A549 (cell line): ENCODE data around the gene MKNK2. TPM values are rescaled to one million over a fixed set of nuclear protein-coding genes. Genes with fewer than 3 reads are reported as not detected.

Source experiments
- ATAC-seq, 2 experiments: fragments of 200-7000 bp in 1 of 2; fragments of >200 bp in 1 of 2; cut with Nextera tagmentation in 1 of 2; cut with Tn5 transposase in 1 of 2; 3 replicates each; pipeline versions ENCODE4 v1.8.0 to v1.9.1; 2018 to 2020; ENCODE audit warnings: mild to moderate bottlenecking in 1 of 2, moderate library complexity in 1 of 2
- CTCF ChIA-PET: fragments of 300-600 bp; sonication (Branson Sonifier 250); formaldehyde crosslinking; extraction: SDS; loops from one replicate; lab custom pipeline; 2021; ENCODE audit warnings: antibody characterized with exemption, inconsistent platforms; lab: Yijun Ruan, JAX
- POLR2A ChIA-PET: fragments of 350-600 bp; formaldehyde crosslinking; extraction: SDS; loops from one replicate; lab custom pipeline; 2021; ENCODE audit warnings: antibody characterized with exemption, inconsistent platforms; lab: Yijun Ruan, JAX
- DNase-seq, 2 experiments: peaks; one replicate each; pipeline versions ENCODE4 v3.0.0 to v3.0.0-alpha.2; 2011 to 2016; ENCODE audit warnings: low read depth in 1 of 2, low spot score in 1 of 2
- FAIRE-seq: peaks from 2 replicates; lab custom pipeline; 2011; peaks lifted over from hg19 to GRCh38; lab: Jason Lieb, UNC
- H3K27ac ChIP-seq, 2 experiments: fragments of >200 bp; sonication (Bioruptor Twin); formaldehyde crosslinking; 3 replicates each; pipeline ENCODE4 v1.5.1; 2016 to 2017
- H3K4me1 ChIP-seq: fragments of >200 bp; sonication (Bioruptor Twin); formaldehyde crosslinking; 3 replicates; pipeline ENCODE4 v1.6.1; 2016
- H3K4me2 ChIP-seq: fragments of >200 bp; sonication (Bioruptor Twin); formaldehyde crosslinking; 3 replicates; pipeline ENCODE4 v1.6.1; 2016
- H3K4me3 ChIP-seq: fragments of >200 bp; sonication (Bioruptor Twin); formaldehyde crosslinking; 3 replicates; pipeline ENCODE4 v1.5.1; 2016
- H3K9me3 ChIP-seq: fragments of >200 bp; sonication (Bioruptor Twin); formaldehyde crosslinking; 3 replicates; pipeline ENCODE4 v1.6.1; 2016
- EHMT2 ChIP-seq: fragments of 200-600 bp; sonication (generic); IDR thresholded peaks from 2 replicates; pipeline ENCODE4 v1.6.1; 2016; ENCODE audit warnings: antibody characterized with exemption, low read depth, mild to moderate bottlenecking, moderate library complexity
- GATA3 ChIP-seq: IDR thresholded peaks from 2 replicates; pipeline ENCODE4 v1.6.1; 2012; ENCODE audit warnings: borderline replicate concordance
- HES2 ChIP-seq: fragments of >200 bp; sonication (Bioruptor Twin); formaldehyde crosslinking; IDR thresholded peaks from 2 replicates; pipeline ENCODE4 v1.6.1; 2016
- HOXB13 ChIP-seq: fragments of 250-450 bp; sonication (Bioruptor Pico); IDR thresholded peaks from 2 replicates; pipeline ENCODE4 v1.5.0; 2020; ENCODE audit warnings: low read depth, mild to moderate bottlenecking, moderate library complexity
- HOXB5 ChIP-seq: fragments of 250-450 bp; sonication (Bioruptor Pico); IDR thresholded peaks from 2 replicates; pipeline ENCODE4 v1.5.0; 2020; ENCODE audit warnings: mild to moderate bottlenecking, moderate library complexity
- JUN ChIP-seq, 2 experiments: fragments of >200 bp; sonication (Bioruptor Twin); formaldehyde crosslinking; IDR thresholded peaks; 2 replicates in 1 of 2; 3 replicates in 1 of 2; pipeline ENCODE4 v1.6.1; 2016 to 2017
- KDM5A ChIP-seq: fragments of 200-600 bp; sonication (generic); IDR thresholded peaks from 2 replicates; pipeline ENCODE4 v1.6.1; 2016; ENCODE audit warnings: antibody characterized with exemption, mild to moderate bottlenecking
- MYC ChIP-seq: IDR thresholded peaks from 2 replicates; pipeline ENCODE4 v1.6.1; 2012; ENCODE audit warnings: mild to moderate bottlenecking, inconsistent platforms, low read length, improper control_type of control experiment, borderline replicate concordance
- NR3C1 ChIP-seq: fragments of >200 bp; sonication (Bioruptor Twin); formaldehyde crosslinking; IDR thresholded peaks from 3 replicates; pipeline ENCODE4 v1.6.1; 2017
- RCOR1 ChIP-seq: fragments of 150-350 bp; IDR thresholded peaks from 2 replicates; pipeline ENCODE4 v1.6.1; 2014; ENCODE audit warnings: antibody characterized with exemption, low read length, low read depth
- WGBS: methylation state at CpG from one replicate; pipeline ENCODE4 v1.1.6; 2017; ENCODE audit errors: missing lambda C conversion rate; 5-methylcytosine and 5-hydroxymethylcytosine counted together
- polyA plus RNA-seq, 4 experiments: library from polyadenylated mRNA; depleted of rRNA in 3 of 4; stranded (reverse); fragments of >200 nt; fragmentation: RNase III in 1 of 4; extraction: RNeasy Plus Mini Kit Qiagen cat#74134 plus additional on column Dnase treatment in 1 of 4; gene quantifications; 2 replicates in 3 of 4; 3 replicates in 1 of 4; pipeline ENCODE4 v1.2.3, GENCODE V29; 2011 to 2017
- TF ChIP-seq, protein P1 (sequence below): fragments of 250-450 bp; sonication (Bioruptor Pico); IDR thresholded peaks from 2 replicates; pipeline ENCODE4 v1.5.0; 2021; ENCODE audit warnings: mild to moderate bottlenecking, moderate library complexity, borderline replicate concordance
- TF ChIP-seq, protein P2 (sequence below): fragments of 150-350 bp; IDR thresholded peaks from 2 replicates; pipeline ENCODE4 v1.6.1; 2014; ENCODE audit warnings: low read depth, mild to moderate bottlenecking, low read length
- TF ChIP-seq, protein P3 (sequence below): fragments of 450-650 bp; IDR thresholded peaks from 2 replicates; pipeline ENCODE4 v1.6.1; 2014; ENCODE audit warnings: antibody characterized with exemption
- TF ChIP-seq, protein P4 (sequence below): IDR thresholded peaks from 2 replicates; pipeline ENCODE4 v1.6.1; 2012
- TF ChIP-seq, protein P5 (sequence below): fragments of >200 bp; sonication (Bioruptor Twin); formaldehyde crosslinking; IDR thresholded peaks from 3 replicates; pipeline ENCODE4 v1.5.1; 2016

MKNK2 gene
- polyA plus RNA-seq, 2 of the 4 experiments (the other 2 are of a cell fraction), result 48.3 to 56.7 TPM

DNA sequence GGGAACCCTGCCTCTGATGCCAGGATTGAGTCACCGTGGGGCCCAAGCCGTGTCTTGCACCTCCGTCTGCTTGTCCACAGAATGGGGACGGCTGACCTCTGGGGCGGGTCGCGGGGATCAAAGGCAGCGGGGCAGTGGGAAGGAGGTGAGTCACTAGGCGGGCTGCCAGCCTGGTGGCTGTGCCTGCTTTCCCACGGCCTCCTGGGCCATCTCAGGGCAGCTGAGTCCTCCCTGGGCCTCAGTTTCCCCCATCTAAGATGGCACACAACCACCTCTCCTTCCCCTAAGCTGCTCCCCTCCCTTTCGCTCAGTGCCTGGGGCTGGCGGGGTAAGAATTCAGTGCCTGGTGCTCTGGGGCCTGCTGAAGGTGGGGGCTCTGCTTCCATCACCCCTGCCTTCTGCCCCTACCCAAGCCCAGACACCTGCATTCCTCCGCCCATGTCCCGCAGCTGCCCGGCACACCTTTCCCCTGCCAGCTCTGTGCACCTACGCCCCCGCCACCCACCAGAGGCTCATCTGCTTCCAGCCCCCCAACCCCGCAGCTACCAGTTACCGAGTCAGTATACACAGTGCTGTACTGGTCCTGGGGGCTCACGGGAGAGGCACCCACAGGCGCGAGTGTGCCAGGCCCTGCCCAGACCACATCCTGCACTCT, 3.5 kb downstream of the MKNK2 start (continued):
- TF ChIP-seq, protein P1, sequence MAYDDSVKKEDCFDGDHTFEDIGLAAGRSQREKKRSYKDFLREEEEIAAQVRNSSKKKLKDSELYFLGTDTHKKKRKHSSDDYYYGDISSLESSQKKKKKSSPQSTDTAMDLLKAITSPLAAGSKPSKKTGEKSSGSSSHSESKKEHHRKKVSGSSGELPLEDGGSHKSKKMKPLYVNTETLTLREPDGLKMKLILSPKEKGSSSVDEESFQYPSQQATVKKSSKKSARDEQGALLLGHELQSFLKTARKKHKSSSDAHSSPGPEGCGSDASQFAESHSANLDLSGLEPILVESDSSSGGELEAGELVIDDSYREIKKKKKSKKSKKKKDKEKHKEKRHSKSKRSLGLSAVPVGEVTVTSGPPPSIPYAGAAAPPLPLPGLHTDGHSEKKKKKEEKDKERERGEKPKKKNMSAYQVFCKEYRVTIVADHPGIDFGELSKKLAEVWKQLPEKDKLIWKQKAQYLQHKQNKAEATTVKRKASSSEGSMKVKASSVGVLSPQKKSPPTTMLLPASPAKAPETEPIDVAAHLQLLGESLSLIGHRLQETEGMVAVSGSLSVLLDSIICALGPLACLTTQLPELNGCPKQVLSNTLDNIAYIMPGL (CRISPR knock-in tag), result no peak
- TF ChIP-seq RCOR1 (no peak), MYC (no peak), EHMT2 (no peak), KDM5A (no peak), JUN (IDR thresholded peaks at IDR 0.05) (peak in 1 of 2 experiments; percentile 55; a peak in 1 of 5 replicates), NR3C1 (no peak), GATA3 (peak; percentile 39; the same call in 1 of the 2 replicates), HES2 (no peak), HOXB5 (no peak)
- TF ChIP-seq, protein P2, sequence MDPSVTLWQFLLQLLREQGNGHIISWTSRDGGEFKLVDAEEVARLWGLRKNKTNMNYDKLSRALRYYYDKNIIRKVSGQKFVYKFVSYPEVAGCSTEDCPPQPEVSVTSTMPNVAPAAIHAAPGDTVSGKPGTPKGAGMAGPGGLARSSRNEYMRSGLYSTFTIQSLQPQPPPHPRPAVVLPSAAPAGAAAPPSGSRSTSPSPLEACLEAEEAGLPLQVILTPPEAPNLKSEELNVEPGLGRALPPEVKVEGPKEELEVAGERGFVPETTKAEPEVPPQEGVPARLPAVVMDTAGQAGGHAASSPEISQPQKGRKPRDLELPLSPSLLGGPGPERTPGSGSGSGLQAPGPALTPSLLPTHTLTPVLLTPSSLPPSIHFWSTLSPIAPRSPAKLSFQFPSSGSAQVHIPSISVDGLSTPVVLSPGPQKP, result no peak
- TF ChIP-seq, protein P3, sequence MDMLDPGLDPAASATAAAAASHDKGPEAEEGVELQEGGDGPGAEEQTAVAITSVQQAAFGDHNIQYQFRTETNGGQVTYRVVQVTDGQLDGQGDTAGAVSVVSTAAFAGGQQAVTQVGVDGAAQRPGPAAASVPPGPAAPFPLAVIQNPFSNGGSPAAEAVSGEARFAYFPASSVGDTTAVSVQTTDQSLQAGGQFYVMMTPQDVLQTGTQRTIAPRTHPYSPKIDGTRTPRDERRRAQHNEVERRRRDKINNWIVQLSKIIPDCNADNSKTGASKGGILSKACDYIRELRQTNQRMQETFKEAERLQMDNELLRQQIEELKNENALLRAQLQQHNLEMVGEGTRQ, result no peak
- TF ChIP-seq, protein P4, sequence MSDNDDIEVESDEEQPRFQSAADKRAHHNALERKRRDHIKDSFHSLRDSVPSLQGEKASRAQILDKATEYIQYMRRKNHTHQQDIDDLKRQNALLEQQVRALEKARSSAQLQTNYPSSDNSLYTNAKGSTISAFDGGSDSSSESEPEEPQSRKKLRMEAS, result 0 out of 2 replicates have a peak, but pooled peaks have one; percentile 48
- TF ChIP-seq, all 56 proteins: peak for 5

DNA sequence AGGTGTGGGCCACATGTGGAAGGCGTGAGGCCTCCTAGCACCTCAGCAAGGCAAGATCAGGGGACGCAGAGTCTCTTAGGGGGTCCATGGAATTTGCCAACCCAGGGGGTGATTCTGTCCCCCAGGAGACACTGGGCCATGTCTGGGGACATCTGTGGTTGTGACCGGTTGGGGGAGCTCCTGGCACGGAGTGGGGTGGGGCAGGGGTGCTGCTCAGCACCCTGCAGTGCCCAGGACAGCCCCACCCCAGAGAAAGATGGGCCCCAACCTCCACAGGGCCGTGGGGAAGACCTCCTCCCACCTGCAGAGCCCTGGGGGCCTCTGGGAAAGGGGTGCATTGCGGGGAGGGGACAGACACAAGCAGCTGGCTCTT, 4.0 kb downstream of the MKNK2 start:
- Histone ChIP-seq H3K9me3 (no peaks in the 10 kb centered on the region), H3K4me2 (peak overlapping the region; percentile 85), H3K4me3 (0 out of 3 replicates have a peak overlapping the region, but pooled peaks have one; percentile 5), H3K4me1 (peaks cover 79% of the 10 kb centered on the region), H3K27ac (peak overlapping the region; percentile 95 to 100)
- ChIA-PET CTCF (interaction anchor here (1.1 to 3.9 kb wide), 4 partner anchors 9 to 27 kb away, joined by 3 to 19 read pairs (median 5); no protein-coding TSS in a partner anchor), POLR2A (no interaction called here)
- DNase-seq (no peak), ATAC-seq (no peak), FAIRE-seq (no peak)
- WGBS, result 58% methylated on average over 2 of the region's 6 CpGs
- no peak for TF ChIP-seq HOXB13
- TF ChIP-seq, protein P5, sequence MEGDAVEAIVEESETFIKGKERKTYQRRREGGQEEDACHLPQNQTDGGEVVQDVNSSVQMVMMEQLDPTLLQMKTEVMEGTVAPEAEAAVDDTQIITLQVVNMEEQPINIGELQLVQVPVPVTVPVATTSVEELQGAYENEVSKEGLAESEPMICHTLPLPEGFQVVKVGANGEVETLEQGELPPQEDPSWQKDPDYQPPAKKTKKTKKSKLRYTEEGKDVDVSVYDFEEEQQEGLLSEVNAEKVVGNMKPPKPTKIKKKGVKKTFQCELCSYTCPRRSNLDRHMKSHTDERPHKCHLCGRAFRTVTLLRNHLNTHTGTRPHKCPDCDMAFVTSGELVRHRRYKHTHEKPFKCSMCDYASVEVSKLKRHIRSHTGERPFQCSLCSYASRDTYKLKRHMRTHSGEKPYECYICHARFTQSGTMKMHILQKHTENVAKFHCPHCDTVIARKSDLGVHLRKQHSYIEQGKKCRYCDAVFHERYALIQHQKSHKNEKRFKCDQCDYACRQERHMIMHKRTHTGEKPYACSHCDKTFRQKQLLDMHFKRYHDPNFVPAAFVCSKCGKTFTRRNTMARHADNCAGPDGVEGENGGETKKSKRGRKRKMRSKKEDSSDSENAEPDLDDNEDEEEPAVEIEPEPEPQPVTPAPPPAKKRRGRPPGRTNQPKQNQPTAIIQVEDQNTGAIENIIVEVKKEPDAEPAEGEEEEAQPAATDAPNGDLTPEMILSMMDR, result 0 out of 3 replicates have a peak, but pooled peaks have one; percentile 8
